Skeletal muscle satellite cell (primary cell): Measurements from ENCODE around the gene HOXC11.
A peak's percentile ranks its signal among the peaks of the same experiment; 100 is the strongest.

Experiments
- H3K27me3 ChIP-seq: 2 replicates; pipeline ENCODE4 v1.7.0; 2013; ENCODE audit warnings: low read length; ENCODE audit not compliant: control insufficient read depth, insufficient read depth
- H3K36me3 ChIP-seq: 2 replicates; pipeline ENCODE4 v1.7.0; 2013; ENCODE audit warnings: mild to moderate bottlenecking, control low read depth, low read length; ENCODE audit not compliant: insufficient read depth
- H3K4me1 ChIP-seq: 2 replicates; pipeline ENCODE4 v1.7.0; 2013; ENCODE audit warnings: low read length; ENCODE audit not compliant: control insufficient read depth, insufficient read depth
- H3K4me2 ChIP-seq: 2 replicates; pipeline ENCODE4 v1.7.0; 2013; ENCODE audit warnings: mild to moderate bottlenecking, low read length
- H3K4me3 ChIP-seq: 2 replicates; pipeline ENCODE4 v1.7.0; 2013; ENCODE audit warnings: low read length
- H3K9ac ChIP-seq: 2 replicates; pipeline ENCODE4 v1.7.0; 2013; ENCODE audit warnings: mild to moderate bottlenecking, low read depth, low read length, moderate library complexity
- H3K9me3 ChIP-seq: replicated peaks from 2 replicates; pipeline ENCODE4 v1.7.0; 2013; ENCODE audit warnings: mild to moderate bottlenecking, control low read depth, low read length

HOXC11 gene

DNA sequence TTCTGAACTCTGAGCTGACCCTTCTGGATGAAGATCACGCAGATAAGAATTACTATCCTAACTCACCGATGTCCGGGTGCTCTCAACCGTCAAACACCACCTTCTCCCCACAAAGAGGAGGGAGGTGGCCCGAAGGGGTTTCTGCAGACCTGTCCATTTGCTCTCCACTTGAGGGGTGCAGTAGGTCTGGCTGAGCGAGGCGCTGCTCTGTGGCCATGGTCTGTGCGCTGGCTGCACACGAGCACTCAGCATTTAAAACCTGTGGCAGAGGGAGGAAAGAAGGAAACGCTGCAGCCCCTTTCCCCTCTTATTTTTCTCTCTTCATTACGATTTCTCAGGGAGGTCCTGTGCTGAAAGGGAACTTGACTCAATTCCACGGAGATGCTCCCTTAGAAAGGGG is 35.8 kb upstream of the HOXC11 start:
- Histone ChIP-seq H3K9me3 (no peaks in the 10 kb centered on the region), H3K9ac (no peak overlapping the region), H3K27me3 (peaks cover 14% of the 10 kb centered on the region), H3K36me3 (no peaks in the 10 kb centered on the region), H3K4me3 (no peak overlapping the region), H3K4me1 (peaks cover 20% of the 10 kb centered on the region), H3K4me2 (no peak overlapping the region)

DNA sequence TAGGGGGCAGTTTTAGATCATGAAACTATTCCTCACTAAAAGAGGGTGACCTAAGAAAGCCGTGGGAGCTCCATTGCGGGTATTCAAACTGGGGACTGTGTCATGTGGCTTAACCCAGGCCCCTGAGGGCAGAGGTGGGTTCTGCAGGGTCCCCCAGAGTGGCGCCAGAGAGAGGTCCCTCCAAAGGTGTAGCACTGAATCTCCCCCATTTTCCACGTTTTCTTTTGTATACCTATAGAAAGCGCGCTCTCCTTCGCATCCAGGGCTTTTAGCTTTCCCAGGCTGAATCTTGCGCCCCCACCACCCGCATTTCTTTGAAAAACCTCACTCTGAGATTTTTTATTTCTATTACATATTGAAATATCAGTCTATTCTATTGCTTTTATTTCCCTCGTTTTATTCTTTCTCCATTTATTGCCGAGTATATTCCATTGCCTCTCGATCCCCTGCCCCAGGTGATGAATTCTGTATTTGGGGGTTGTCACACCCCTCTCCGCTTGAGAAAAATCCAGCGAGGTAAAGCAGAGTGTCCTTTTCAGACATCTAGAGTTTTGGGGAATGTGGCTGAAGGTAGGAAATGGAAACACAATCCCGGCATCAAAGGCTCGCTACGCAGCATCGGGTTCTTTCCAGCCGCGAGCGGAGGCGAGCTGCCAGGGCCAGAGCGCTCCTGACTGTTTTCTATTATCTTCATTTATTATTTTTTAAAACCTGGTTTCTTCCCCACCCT is 35.2 kb upstream of the HOXC11 start:
- Histone ChIP-seq H3K9ac (peak overlapping the region; percentile 66), H3K9me3 (no peaks in the 10 kb centered on the region), H3K36me3 (no peaks in the 10 kb centered on the region), H3K27me3 (peaks cover 9% of the 10 kb centered on the region), H3K4me3 (peak overlapping the region; percentile 70), H3K4me1 (peaks cover 21% of the 10 kb centered on the region), H3K4me2 (peak overlapping the region; percentile 82)

DNA sequence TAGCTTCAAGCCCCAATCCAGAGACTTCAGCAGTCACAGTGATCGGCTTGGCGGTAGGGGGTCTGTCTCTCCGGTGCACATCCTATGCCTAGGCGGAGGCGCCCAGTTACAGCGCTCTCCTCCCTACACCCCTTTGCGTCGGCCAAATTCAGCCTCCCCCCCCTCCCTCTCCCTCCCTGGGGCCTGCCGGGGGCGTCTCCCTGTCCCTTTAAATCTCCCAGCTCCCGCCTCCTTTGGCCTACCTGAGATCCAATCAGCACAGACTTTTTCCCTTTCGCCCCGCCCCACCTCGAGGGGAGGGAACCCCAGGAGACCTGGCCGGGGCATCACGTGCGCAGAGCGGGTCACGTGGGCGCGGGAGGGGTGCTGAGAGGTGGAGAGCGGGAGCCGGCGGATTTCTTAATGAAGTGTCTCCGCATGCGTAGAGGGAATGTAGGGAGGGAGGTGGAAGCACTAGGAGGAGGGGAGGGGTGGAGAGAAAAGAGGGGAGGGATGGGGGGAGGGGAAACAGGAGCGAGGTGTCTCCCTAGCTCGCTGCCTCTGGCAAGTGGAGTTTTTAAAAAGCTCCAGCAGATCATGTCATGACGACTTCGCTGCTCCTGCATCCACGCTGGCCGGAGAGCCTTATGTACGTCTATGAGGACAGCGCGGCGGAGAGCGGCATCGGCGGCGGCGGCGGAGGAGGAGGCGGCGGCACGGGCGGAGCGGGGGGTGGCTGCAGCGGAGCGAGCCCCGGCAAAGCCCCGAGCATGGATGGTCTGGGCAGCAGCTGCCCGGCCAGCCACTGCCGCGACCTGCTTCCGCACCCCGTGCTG is 34.4 kb upstream of the HOXC11 start, which contains the start of gene HOXC13:
Gene HOXC13 (plus strand): TSS at position 506 of the 815 bp plus-strand sequence. CDS start 76 bp downstream, at position 582.
- peaks cover 21% of the 10 kb centered on the region for H3K4me1 ChIP-seq
- no peaks in the 10 kb centered on the region for H3K9me3 ChIP-seq
- H3K4me2 ChIP-seq: peak within 1 kb of the TSS; percentile 89
- H3K27me3 ChIP-seq: peaks cover 9% of the 10 kb centered on the region
- H3K4me3 ChIP-seq: peak within 1 kb of the TSS; percentile 90
- H3K9ac ChIP-seq: peak within 1 kb of the TSS; percentile 80
- H3K36me3 ChIP-seq: no peaks in the 10 kb centered on the region

DNA sequence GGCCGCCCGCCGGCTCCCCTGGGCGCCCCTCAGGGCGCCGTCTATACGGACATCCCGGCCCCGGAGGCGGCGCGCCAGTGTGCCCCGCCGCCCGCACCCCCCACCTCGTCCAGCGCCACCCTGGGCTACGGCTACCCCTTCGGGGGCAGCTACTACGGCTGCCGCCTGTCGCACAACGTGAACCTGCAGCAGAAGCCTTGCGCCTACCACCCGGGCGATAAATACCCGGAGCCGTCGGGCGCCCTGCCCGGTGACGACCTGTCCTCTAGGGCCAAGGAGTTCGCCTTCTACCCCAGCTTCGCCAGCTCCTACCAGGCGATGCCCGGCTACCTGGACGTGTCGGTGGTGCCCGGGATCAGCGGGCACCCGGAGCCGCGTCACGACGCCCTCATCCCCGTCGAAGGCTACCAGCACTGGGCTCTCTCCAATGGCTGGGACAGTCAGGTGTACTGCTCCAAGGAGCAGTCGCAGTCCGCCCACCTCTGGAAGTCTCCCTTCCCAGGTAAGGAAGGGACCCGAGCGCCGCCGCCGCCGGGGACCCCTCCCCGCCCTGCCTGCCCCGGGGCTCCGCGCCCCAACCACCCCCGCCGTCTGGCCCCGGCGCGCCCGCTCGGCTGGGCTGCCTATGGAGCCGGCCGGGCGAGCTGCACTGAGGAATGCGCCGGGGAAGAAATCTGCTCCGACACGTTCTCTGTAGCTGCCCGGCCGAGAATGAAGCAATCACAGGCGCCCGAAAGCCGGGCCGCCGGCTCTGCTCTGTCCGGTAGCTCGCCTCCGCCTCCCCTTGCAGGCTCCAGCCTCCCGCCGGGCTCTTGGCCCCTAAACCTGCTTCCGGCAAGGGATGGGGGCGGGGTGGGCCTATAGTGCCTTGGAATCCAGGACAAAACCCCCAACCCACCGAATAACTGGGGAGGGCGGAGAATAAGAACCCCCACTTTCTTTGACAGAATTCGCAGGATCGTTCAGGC is 33.5 kb upstream of the HOXC11 start:
- Histone ChIP-seq H3K4me3 (peak overlapping the region; percentile 90), H3K27me3 (peaks cover 9% of the 10 kb centered on the region), H3K9me3 (no peaks in the 10 kb centered on the region), H3K4me1 (peaks cover 21% of the 10 kb centered on the region), H3K4me2 (peak overlapping the region; percentile 89), H3K36me3 (no peaks in the 10 kb centered on the region), H3K9ac (peak overlapping the region; percentile 80)

DNA sequence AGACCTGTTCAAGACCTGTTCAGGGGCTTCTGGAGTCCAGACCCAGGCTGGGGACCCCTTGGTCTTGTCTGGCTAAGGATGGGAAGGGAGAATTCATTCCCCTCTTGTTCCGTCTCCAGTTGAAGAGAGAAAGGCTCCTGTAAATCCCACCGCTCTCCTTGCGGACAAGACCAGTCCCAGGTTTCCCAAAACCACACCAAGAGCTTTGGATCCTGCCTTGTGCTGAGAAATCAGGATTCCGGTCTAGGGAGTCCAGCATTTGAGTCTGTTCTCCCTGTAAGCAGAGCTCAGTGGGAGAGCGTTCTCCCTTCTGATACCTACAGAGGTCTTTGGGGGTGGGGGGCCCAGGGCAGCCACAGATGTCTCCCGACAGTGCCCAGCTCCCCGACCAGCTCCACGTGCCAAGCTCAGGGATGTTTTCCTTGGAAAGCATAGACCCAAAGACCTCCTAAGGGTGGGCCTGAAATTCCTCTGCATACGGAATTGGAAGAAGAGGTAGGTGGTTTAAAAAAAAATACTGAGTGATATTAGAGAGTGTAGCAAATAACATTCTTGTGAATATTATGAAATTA is 32.4 kb upstream of the HOXC11 start:
- peaks cover 10% of the 10 kb centered on the region for H3K36me3 ChIP-seq
- H3K9ac ChIP-seq: peak overlapping the region; percentile 80
- peaks cover 9% of the 10 kb centered on the region for H3K27me3 ChIP-seq
- peak overlapping the region; percentile 89 for H3K4me2 ChIP-seq
- peak overlapping the region; percentile 90 for H3K4me3 ChIP-seq
- no peaks in the 10 kb centered on the region for H3K9me3 ChIP-seq
- H3K4me1 ChIP-seq: peaks cover 21% of the 10 kb centered on the region

DNA sequence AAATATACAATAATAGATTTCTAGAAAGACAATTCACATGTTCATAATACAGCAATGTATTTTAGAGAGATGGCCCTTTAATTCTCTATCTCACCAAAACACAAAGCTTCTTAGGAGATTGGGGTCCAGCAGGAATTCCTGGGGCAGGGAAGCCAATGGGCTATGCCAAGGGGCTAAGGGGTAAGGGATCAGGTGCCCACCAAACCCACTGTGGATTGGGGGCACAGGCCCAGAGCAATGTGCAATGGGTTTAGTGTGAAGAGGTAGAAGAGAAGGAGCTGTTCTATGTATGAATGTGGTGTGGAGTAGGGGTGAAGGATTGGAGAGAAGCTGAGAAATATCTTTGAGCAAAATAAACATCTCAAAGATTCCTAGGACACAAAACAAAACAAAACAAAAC is 31.7 kb upstream of the HOXC11 start:
- peaks cover 17% of the 10 kb centered on the region for H3K36me3 ChIP-seq
- H3K27me3 ChIP-seq: peaks cover 9% of the 10 kb centered on the region
- peaks cover 21% of the 10 kb centered on the region for H3K4me1 ChIP-seq
- no peak overlapping the region for H3K9ac ChIP-seq
- H3K4me2 ChIP-seq: peak overlapping the region; percentile 89
- no peaks in the 10 kb centered on the region for H3K9me3 ChIP-seq
- H3K4me3 ChIP-seq: peak overlapping the region; percentile 51

DNA sequence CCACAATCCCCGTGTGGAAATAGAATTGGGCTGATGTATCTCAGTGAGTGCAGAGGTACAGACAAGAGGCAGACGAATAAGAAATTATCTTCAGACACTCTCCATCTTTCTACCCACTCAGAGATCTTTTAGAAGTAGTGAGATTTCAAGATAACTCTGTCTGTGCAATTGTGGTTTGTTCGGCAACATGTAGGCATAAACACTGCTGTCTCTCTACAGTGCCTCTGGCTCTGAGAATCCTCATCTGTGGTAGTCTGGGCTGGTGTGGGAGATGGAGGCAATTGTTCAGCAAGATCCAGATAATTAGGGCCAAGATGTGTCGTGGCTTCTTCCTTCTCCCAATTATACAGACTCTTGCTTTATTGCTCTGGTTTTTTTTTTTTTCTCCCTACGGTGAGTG is 31.2 kb upstream of the HOXC11 start:
- H3K4me1 ChIP-seq: peaks cover 21% of the 10 kb centered on the region
- peaks cover 8% of the 10 kb centered on the region for H3K27me3 ChIP-seq
- H3K36me3 ChIP-seq: peaks cover 20% of the 10 kb centered on the region
- H3K9ac ChIP-seq: no peak overlapping the region
- H3K9me3 ChIP-seq: no peaks in the 10 kb centered on the region
- peak overlapping the region; percentile 51 for H3K4me3 ChIP-seq
- H3K4me2 ChIP-seq: peak overlapping the region; percentile 89

DNA sequence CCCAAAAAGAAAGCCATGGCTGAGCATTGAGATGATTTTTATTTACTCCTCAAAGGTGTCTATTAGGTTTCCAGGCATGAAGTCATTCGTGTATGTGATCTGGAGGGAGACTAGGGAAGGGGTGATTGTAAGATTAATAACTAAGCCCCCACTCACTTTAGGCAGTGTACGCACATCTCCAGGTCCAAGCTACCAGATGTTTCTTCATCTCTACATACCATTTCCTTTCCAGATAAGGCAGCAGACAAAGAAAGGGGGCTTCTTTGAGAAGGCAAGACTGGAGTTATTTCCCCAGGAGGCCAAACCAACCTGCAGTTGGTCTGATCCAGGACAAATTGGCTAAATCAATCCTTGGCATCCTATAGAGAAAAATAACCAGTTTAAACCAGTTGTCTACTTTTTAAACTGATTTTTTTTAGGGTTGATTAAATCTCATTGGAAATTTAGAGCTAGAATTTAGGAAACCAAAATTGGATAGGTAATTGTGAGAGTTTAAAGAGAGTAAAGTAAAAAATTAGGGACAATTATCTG is 30.4 kb upstream of the HOXC11 start:
- no peak overlapping the region for H3K9ac ChIP-seq
- peaks cover 20% of the 10 kb centered on the region for H3K36me3 ChIP-seq
- H3K9me3 ChIP-seq: no peaks in the 10 kb centered on the region
- no peak overlapping the region for H3K4me3 ChIP-seq
- peaks cover 21% of the 10 kb centered on the region for H3K4me1 ChIP-seq
- H3K27me3 ChIP-seq: peaks cover under 1% of the 10 kb centered on the region
- peak overlapping the region; percentile 18 for H3K4me2 ChIP-seq

DNA sequence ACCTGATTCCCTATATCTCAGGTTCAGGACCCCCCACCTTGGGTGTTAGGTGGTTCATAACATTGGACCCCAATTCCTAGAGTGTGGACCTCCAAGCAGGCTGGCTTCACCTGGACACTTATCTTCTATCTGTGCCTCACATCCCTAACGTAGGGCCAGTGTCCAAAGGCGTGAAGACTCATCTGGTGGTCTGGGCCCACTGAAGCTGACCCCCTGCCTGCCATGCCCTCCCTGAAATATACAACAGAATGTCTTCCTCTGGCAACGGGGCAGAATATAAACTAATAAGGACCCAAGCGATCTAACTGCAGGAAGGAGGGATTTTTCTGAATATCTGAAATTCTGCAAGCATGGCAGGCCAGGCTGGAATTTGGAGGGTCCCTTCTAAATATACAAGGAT is 28.7 kb upstream of the HOXC11 start:
- H3K27me3 ChIP-seq: no peaks in the 10 kb centered on the region
- peaks cover 20% of the 10 kb centered on the region for H3K36me3 ChIP-seq
- no peak overlapping the region for H3K4me2 ChIP-seq
- H3K9ac ChIP-seq: no peak overlapping the region
- no peaks in the 10 kb centered on the region for H3K9me3 ChIP-seq
- H3K4me3 ChIP-seq: no peak overlapping the region
- peaks cover 17% of the 10 kb centered on the region for H3K4me1 ChIP-seq

DNA sequence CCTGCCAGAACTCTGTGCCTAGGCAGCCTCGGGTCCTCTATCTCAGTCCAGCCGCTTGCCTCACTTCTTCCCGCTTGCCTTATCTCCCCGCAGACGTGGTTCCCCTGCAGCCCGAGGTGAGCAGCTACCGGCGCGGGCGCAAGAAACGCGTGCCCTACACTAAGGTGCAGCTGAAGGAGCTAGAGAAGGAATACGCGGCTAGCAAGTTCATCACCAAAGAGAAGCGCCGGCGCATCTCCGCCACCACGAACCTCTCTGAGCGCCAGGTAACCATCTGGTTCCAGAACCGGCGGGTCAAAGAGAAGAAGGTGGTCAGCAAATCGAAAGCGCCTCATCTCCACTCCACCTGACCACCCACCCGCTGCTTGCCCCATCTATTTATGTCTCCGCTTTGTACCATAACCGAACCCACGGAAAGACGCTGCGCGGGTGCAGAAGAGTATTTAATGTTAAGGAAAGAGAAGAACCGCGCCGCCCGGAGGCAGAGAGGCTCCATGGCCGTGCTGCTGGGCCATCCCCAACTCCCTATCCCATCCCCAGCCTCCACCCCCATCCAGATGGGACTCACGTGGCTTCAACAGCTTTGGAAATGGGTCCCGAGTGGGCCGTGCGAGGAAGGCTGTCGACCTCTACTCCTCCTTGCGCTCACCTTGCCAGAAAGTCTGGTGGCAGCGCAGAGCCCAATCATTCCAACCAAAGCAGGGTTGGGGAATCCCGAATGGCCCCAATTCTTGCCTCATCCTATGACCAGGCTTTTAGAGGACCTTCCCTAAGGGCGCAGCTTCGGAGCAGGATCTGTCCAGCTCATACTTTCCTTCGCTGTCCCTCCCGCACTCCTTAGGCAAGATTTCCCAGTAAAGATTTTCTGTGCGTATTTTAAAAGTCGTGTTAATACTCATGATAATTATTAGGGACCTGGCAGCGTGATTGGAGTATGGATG is 27.7 kb upstream of the HOXC11 start:
- H3K27me3 ChIP-seq: peaks cover under 1% of the 10 kb centered on the region
- no peak overlapping the region for H3K4me2 ChIP-seq
- peaks cover 20% of the 10 kb centered on the region for H3K36me3 ChIP-seq
- H3K9me3 ChIP-seq: no peaks in the 10 kb centered on the region
- H3K4me3 ChIP-seq: no peak overlapping the region
- H3K4me1 ChIP-seq: peaks cover 16% of the 10 kb centered on the region
- no peak overlapping the region for H3K9ac ChIP-seq
